Loucy (cell line): ENCODE data around the gene RHEX.

ENCODE experiments used
- EZH2phosphoT487 ChIP-seq: fragments of 200-600 bp; IDR thresholded peaks from 2 replicates; pipeline ENCODE4 v1.6.1; 2018; ENCODE audit warnings: antibody characterized with exemption, mild to moderate bottlenecking, moderate library complexity, borderline replicate concordance
- TF ChIP-seq, protein P1 (sequence below): fragments of 200-600 bp; sonication (generic); conservative IDR thresholded peaks from 2 replicates; pipeline ENCODE4 v1.5.1; 2014; ENCODE audit warnings: mild to moderate bottlenecking, antibody characterized with exemption, low read length

DNA sequence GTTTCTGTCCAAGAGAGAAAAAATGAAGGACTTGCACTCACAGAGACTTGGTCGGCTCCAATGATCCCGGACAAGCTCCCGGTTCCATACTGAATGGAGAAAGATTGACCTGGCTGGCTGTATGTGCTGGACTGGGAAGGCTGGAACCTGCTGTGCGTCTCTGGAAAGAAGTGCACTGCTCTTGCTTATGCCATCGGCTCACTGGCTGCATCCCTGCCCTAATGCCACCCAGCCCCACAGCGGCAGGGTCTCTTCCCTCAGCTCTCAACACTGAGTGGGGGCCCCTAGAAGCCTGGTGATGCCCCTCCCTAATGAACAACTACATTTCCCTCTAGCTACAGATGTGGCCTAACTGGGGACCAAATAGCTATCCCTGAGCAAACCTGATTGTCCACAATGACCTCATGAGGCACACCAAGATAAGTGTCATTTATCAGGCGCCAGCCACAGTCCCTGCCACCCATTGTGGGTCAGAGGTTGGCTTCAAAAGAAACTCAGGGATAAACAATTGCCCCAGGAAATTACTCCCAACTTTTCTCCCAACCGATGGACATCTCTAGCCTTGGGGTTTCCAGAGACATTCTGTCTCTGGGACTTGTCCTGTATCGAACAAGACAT lies 31.9 kb upstream of the RHEX start:
- TF ChIP-seq, protein P1, sequence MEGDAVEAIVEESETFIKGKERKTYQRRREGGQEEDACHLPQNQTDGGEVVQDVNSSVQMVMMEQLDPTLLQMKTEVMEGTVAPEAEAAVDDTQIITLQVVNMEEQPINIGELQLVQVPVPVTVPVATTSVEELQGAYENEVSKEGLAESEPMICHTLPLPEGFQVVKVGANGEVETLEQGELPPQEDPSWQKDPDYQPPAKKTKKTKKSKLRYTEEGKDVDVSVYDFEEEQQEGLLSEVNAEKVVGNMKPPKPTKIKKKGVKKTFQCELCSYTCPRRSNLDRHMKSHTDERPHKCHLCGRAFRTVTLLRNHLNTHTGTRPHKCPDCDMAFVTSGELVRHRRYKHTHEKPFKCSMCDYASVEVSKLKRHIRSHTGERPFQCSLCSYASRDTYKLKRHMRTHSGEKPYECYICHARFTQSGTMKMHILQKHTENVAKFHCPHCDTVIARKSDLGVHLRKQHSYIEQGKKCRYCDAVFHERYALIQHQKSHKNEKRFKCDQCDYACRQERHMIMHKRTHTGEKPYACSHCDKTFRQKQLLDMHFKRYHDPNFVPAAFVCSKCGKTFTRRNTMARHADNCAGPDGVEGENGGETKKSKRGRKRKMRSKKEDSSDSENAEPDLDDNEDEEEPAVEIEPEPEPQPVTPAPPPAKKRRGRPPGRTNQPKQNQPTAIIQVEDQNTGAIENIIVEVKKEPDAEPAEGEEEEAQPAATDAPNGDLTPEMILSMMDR = no peak
- TF ChIP-seq EZH2phosphoT487 = no peak
